BE2C (cell line): ENCODE data around the gene PTPRM.

Experiments used
- DNase-seq: peaks from one replicate; pipeline ENCODE4 v3.0.0-alpha.2; 2020
- H3K27me3 ChIP-seq: fragments of 250-450 bp; sonication (Bioruptor Pico); 2 replicates; pipeline ENCODE4 v1.5.1; 2020; ENCODE audit warnings: mild to moderate bottlenecking
- H3K36me3 ChIP-seq: fragments of 250-450 bp; sonication (Bioruptor Pico); 2 replicates; pipeline ENCODE4 v1.5.1; 2020; ENCODE audit warnings: mild to moderate bottlenecking
- H3K4me1 ChIP-seq: fragments of 250-450 bp; sonication (Bioruptor Pico); 2 replicates; pipeline ENCODE4 v1.5.1; 2020
- H3K4me3 ChIP-seq: 2 replicates; pipeline ENCODE4 v1.5.1; 2011; ENCODE audit warnings: low read depth, low read length
- H3K9me3 ChIP-seq: fragments of 250-450 bp; sonication (Bioruptor Pico); 2 replicates; pipeline ENCODE4 v1.5.1; 2020
- CTCF ChIP-seq: IDR thresholded peaks from 2 replicates; pipeline ENCODE4 v1.5.1; 2012; ENCODE audit warnings: mild to moderate bottlenecking, low read depth, low read length

The PTPRM gene

GRCh38 chr18:7629416-7629815 is 62.3 kb downstream of the PTPRM start:
- no peaks in the 10 kb centered on the region for H3K4me1 ChIP-seq
- DNase-seq, result no peak
- TF ChIP-seq CTCF, result no peak
- no peaks in the 10 kb centered on the region for H3K36me3 ChIP-seq
- H3K27me3 ChIP-seq, result no peaks in the 10 kb centered on the region
- H3K9me3 ChIP-seq, result no peaks in the 10 kb centered on the region
- no peak overlapping the region for H3K4me3 ChIP-seq

- no peak for DNase-seq
- H3K27me3 ChIP-seq, result no peaks in the 10 kb centered on the region
- TF ChIP-seq CTCF, result no peak
Observed at GRCh38 chr18:7630731-7631442, 63.8 kb downstream of the PTPRM start.

GRCh38 chr18:7632152-7633098 is 65.3 kb downstream of the PTPRM start:
- H3K4me1 ChIP-seq, result no peaks in the 10 kb centered on the region
- no peaks in the 10 kb centered on the region for H3K9me3 ChIP-seq
- H3K36me3 ChIP-seq, result no peaks in the 10 kb centered on the region
- no peak for DNase-seq
- H3K4me3 ChIP-seq, result no peak overlapping the region
- H3K27me3 ChIP-seq, result no peaks in the 10 kb centered on the region
- no peak for TF ChIP-seq CTCF

More at GRCh38 chr18:7630731-7631442, 63.8 kb downstream of the PTPRM start:
- H3K4me3 ChIP-seq, result no peak overlapping the region
- no peaks in the 10 kb centered on the region for H3K9me3 ChIP-seq
- no peaks in the 10 kb centered on the region for H3K36me3 ChIP-seq
- H3K4me1 ChIP-seq, result no peaks in the 10 kb centered on the region

- Histone ChIP-seq H3K9me3 (no peaks in the 10 kb centered on the region), H3K4me1 (no peaks in the 10 kb centered on the region), H3K36me3 (no peaks in the 10 kb centered on the region), H3K4me3 (no peak overlapping the region), H3K27me3 (no peaks in the 10 kb centered on the region)
- TF ChIP-seq CTCF, result no peak
- no peak for DNase-seq
Observed at GRCh38 chr18:7633171-7633570, 66.1 kb downstream of the PTPRM start.

GRCh38 chr18:7635948-7636347 is 68.8 kb downstream of the PTPRM start:
- no peak for TF ChIP-seq CTCF
- Histone ChIP-seq H3K4me3 (no peak overlapping the region), H3K27me3 (no peaks in the 10 kb centered on the region)

GRCh38 chr18:7637269-7637668 is 70.2 kb downstream of the PTPRM start:
- H3K27me3 ChIP-seq, result no peaks in the 10 kb centered on the region
- H3K4me1 ChIP-seq, result no peaks in the 10 kb centered on the region
- no peak for TF ChIP-seq CTCF
- no peaks in the 10 kb centered on the region for H3K36me3 ChIP-seq
- no peaks in the 10 kb centered on the region for H3K9me3 ChIP-seq
- DNase-seq, result no peak
- no peak overlapping the region for H3K4me3 ChIP-seq

More at GRCh38 chr18:7635948-7636347, 68.8 kb downstream of the PTPRM start:
- Histone ChIP-seq H3K9me3 (no peaks in the 10 kb centered on the region), H3K4me1 (no peaks in the 10 kb centered on the region), H3K36me3 (no peaks in the 10 kb centered on the region)
- no peak for DNase-seq
